ENCODE results near the gene TNFRSF25.

GRCh38 chr1:6512908-6513280, 46.9 kb upstream of the TNFRSF25 start:
- TF ChIP-seq SMC3 (IDR thresholded peaks at IDR 0.05; ENCODE audit: borderline replicate concordance, low read length) (no peak), NRF1 (conservative IDR thresholded peaks at IDR 0.05; ENCODE audit: low read depth, low read length) (no peak), ETV6 (conservative IDR thresholded peaks at IDR 0.05 in 1 of 2, IDR thresholded peaks at IDR 0.05 in 1 of 2; ENCODE audit: borderline replicate concordance in 1 of 2, low read depth in 1 of 2) (no peak), CTCF (IDR thresholded peaks at IDR 0.05 in 2 of 3, conservative IDR thresholded peaks at IDR 0.05 in 1 of 3; ENCODE audit: control insufficient read depth in 2 of 3, extremely low read depth in 1 of 3, insufficient read depth in 1 of 3, low read depth in 3 of 3, low read length in 3 of 3) (no peak), GATAD2B (conservative IDR thresholded peaks at IDR 0.05; ENCODE audit: low read depth) (no peak), JUND (IDR thresholded peaks at IDR 0.05; ENCODE audit: low read depth, low read length) (no peak), IKZF1 (conservative IDR thresholded peaks at IDR 0.05) (no peak), SRF (IDR thresholded peaks at IDR 0.05; ENCODE audit: low read depth in 2 of 2, low read length in 2 of 2) (no peak)
